Measurements from ENCODE around the gene ACAA2. TPM values are rescaled to one million over a fixed set of nuclear protein-coding genes. Genes with fewer than 3 reads are reported as not detected.
"Not testable (repeated sequence)": the region's sequence is repeated elsewhere in the genome, so short reads cannot be mapped to it uniquely, and the experiment has no call there.

Gene ACAA2
- total RNA-seq, 2 donors from 2014 or later = 19.8 to 21.4 TPM

DNA sequence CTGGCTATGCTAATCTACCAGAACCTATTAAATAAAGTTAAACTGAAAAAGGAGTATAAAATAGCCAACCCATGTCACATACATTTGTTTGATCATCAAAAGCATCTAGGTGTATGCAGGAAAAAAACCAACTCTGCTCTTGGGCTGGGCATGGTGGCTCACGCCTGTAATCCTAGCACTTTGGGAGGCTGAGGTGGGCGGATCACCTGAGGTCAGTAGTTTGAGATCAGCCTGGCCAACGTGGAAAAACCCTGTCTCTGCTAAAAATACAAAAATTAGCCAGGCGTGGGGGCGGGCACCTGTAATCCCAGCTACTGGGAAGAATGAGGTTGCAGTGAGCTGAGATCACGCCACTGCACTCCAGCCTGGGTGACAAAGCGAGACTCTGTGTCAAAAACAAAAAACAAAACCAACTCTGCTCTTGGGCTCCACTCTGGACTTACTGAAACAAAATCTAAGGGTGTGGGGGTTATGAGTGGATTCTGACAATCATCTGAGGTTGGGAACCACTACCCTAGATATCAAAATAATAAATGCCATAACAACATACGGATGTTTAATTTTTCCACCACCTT lies 23.7 kb downstream of the ACAA2 start:
- DNase-seq; H3K4me3 Mint-ChIP-seq; H3K9me3 ChIP-seq (ENCODE audit: control insufficient read depth, low read length, poor library complexity, severe bottlenecking); H3K27me3 Mint-ChIP-seq; H3K36me3 Mint-ChIP-seq (ENCODE audit: low read depth); ATAC-seq: not testable (repeated sequence)
- peak overlapping the region; percentile 66 for H3K27ac Mint-ChIP-seq
- peaks cover 30% of the 10 kb centered on the region for H3K4me1 Mint-ChIP-seq

DNA sequence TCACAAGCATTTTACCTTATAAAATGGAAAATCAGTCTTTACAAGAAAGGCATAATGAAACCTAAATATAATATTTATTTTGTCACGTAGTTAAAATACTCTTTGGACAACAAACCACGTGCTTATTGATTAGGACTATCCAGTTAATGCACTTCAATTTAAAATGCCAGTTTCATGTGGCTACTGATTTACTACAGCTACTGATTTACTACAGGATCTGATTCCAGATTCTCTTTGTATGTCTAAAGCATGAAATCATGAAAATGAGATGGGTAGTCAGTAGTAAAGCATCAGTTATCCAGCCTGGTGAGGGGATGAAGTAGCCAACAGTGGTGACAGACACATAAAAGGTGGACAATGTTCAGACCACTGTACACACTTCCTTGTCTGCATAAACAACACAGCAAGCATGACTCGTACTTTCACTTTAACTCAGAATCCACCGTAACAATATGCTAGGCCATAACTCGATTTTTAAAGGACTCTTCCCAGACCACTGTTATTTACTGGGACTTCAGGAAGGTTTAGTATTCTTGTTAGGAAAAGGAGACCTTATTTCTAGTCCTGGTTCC lies 24.9 kb downstream of the ACAA2 start:
- peaks cover 33% of the 10 kb centered on the region for H3K4me1 Mint-ChIP-seq

GRCh38 chr18:49786019-49786720 lies 27.2 kb downstream of the ACAA2 start:
- H3K4me3 Mint-ChIP-seq = peak overlapping the region; percentile 33
- DNase-seq (no peak), ATAC-seq (peak; percentile 77)
- peak overlapping the region; percentile 74 for H3K27ac Mint-ChIP-seq
- H3K4me1 Mint-ChIP-seq = peaks cover 31% of the 10 kb centered on the region
- peaks cover 6% of the 10 kb centered on the region for H3K36me3 Mint-ChIP-seq (ENCODE audit: low read depth)
- no peaks in the 10 kb centered on the region for H3K27me3 Mint-ChIP-seq
- H3K9me3 ChIP-seq (ENCODE audit: control insufficient read depth, low read length, poor library complexity, severe bottlenecking) = no peaks in the 10 kb centered on the region

More for the DNA sequence above, 24.9 kb downstream of the ACAA2 start:
- Mint-ChIP-seq H3K27ac (peak overlapping the region; percentile 66), H3K36me3 (ENCODE audit: low read depth) (peaks cover 6% of the 10 kb centered on the region), H3K4me3 (peak overlapping the region; percentile 71), H3K27me3 (no peaks in the 10 kb centered on the region)
- no peaks in the 10 kb centered on the region for H3K9me3 ChIP-seq (ENCODE audit: control insufficient read depth, low read length, poor library complexity, severe bottlenecking)
- ATAC-seq (peak; percentile 56), DNase-seq (no peak)

- peaks cover 16% of the 10 kb centered on the region for H3K36me3 Mint-ChIP-seq (ENCODE audit: low read depth)
- no peaks in the 10 kb centered on the region for H3K27me3 Mint-ChIP-seq
- H3K4me1 Mint-ChIP-seq = peaks cover 30% of the 10 kb centered on the region
- DNase-seq (no peak), ATAC-seq (no peak)
- peak overlapping the region; percentile 24 for H3K27ac Mint-ChIP-seq
- H3K4me3 Mint-ChIP-seq = no peak overlapping the region
- H3K9me3 ChIP-seq (ENCODE audit: control insufficient read depth, low read length, poor library complexity, severe bottlenecking) = no peaks in the 10 kb centered on the region
These were observed 28.7 kb downstream of the ACAA2 start for GRCh38 chr18:49784427-49785185.

DNA sequence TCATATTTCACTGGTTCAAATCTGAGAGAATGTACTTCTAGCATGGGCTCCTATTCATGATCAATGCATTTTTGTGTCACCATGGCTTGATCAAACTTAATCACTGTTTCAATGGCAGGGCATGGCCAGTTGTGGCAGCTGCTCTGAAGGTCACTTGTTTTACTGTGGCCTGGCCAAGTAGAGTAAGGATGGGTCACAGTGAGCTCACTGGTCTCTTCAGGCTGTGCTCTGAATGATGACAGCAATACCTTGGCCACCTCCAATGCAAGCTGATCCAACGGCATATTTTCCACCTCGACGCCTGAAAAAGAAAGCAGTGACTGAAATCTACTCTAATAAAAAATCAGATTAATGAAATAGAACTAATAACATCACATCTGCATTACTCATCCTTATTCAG lies 29.7 kb downstream of the ACAA2 start:
- peaks cover 24% of the 10 kb centered on the region for H3K4me1 Mint-ChIP-seq
- ATAC-seq = not testable (repeated sequence)

DNA sequence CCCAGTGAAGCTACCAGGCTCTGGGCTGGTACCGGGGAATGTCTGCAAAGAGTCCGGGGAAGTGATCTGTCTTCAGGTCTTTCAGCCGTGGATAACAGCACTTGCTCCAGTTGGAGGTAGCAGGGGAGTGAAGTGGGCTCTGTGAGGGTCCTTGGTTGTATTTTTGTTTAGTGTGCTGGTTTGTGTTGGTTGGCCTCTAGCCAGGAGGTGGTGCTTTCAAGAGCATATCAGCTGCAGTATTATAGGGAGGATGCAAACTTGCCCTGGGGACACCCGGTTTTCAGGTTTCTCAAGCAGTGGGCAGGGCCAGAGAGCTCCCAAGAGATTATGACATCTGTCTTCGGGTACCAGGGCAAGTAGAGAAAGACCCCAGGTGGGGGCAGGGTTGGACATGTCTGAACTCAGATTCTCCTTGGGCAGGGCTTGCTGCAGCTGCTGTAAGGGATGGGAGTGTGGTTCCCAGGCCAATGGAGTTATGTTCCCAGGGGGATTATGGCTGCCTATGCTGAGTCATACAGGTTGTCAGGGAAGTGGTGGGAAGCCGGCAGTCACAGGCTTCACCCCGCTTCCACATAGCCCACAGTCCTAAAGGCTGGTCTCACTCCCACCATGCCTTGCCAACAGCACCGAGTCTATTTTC lies 34.4 kb downstream of the ACAA2 start:
- no peak for ATAC-seq
- no peak overlapping the region for H3K4me3 Mint-ChIP-seq
- H3K9me3 ChIP-seq (ENCODE audit: control insufficient read depth, low read length, poor library complexity, severe bottlenecking) = no peaks in the 10 kb centered on the region
- peaks cover 18% of the 10 kb centered on the region for H3K36me3 Mint-ChIP-seq (ENCODE audit: low read depth)
- no peaks in the 10 kb centered on the region for H3K27me3 Mint-ChIP-seq
- peaks cover 2% of the 10 kb centered on the region for H3K4me1 Mint-ChIP-seq
- H3K27ac Mint-ChIP-seq = no peak overlapping the region
- DNase-seq = no peak

More for the DNA sequence above, 29.7 kb downstream of the ACAA2 start:
- not testable (repeated sequence) for H3K27me3 Mint-ChIP-seq; H3K9me3 ChIP-seq (ENCODE audit: control insufficient read depth, low read length, poor library complexity, severe bottlenecking); H3K4me3 Mint-ChIP-seq; DNase-seq
- H3K36me3 Mint-ChIP-seq (ENCODE audit: low read depth) = peaks cover 16% of the 10 kb centered on the region
- peak overlapping the region; percentile 24 for H3K27ac Mint-ChIP-seq

DNA sequence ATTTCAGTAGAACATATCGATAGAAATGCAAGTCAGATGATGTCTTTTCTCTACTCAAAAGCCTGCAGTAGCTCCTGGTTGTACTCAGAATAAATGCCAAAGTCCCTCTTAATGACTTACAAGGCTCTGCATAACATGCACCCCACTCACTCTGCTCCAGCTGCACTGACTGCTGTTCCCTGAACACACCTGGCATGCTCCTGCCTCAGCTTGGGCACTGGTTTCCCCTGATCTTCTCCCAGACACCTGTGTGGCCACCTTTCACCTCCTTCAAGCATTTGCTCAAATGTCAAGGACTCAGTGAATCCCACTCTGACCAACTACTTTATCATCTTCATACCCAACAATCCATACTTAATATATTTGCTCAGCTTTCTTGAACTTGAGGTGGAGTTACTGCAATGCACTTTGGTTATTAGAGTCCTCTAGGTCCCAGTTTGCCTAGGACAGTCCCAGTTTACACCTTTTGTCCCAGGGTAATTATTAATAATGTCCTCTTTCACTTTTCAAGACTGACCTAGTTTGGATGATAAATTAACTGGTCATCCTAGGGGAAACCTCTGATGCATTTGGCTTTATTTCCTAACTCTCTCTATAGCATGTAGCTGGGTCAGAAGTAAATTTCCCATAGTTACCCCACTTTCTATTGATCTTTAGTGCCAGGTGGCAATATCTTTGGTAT lies 44.1 kb downstream of the ACAA2 start:
- Mint-ChIP-seq H3K36me3 (ENCODE audit: low read depth) (no peaks in the 10 kb centered on the region), H3K4me1 (peaks cover 5% of the 10 kb centered on the region), H3K27ac (no peak overlapping the region), H3K27me3 (no peaks in the 10 kb centered on the region), H3K4me3 (no peak overlapping the region)
- H3K9me3 ChIP-seq (ENCODE audit: control insufficient read depth, low read length, poor library complexity, severe bottlenecking) = no peaks in the 10 kb centered on the region
- ATAC-seq = no peak
- no peak for DNase-seq

- Mint-ChIP-seq H3K27ac (no peak overlapping the region), H3K4me1 (peaks cover 7% of the 10 kb centered on the region), H3K27me3 (no peaks in the 10 kb centered on the region), H3K4me3 (no peak overlapping the region), H3K36me3 (ENCODE audit: low read depth) (no peaks in the 10 kb centered on the region)
- DNase-seq (no peak), ATAC-seq (no peak)
- no peaks in the 10 kb centered on the region for H3K9me3 ChIP-seq (ENCODE audit: control insufficient read depth, low read length, poor library complexity, severe bottlenecking)
These were observed 45.3 kb downstream of the ACAA2 start for GRCh38 chr18:49768051-49768391.

DNA sequence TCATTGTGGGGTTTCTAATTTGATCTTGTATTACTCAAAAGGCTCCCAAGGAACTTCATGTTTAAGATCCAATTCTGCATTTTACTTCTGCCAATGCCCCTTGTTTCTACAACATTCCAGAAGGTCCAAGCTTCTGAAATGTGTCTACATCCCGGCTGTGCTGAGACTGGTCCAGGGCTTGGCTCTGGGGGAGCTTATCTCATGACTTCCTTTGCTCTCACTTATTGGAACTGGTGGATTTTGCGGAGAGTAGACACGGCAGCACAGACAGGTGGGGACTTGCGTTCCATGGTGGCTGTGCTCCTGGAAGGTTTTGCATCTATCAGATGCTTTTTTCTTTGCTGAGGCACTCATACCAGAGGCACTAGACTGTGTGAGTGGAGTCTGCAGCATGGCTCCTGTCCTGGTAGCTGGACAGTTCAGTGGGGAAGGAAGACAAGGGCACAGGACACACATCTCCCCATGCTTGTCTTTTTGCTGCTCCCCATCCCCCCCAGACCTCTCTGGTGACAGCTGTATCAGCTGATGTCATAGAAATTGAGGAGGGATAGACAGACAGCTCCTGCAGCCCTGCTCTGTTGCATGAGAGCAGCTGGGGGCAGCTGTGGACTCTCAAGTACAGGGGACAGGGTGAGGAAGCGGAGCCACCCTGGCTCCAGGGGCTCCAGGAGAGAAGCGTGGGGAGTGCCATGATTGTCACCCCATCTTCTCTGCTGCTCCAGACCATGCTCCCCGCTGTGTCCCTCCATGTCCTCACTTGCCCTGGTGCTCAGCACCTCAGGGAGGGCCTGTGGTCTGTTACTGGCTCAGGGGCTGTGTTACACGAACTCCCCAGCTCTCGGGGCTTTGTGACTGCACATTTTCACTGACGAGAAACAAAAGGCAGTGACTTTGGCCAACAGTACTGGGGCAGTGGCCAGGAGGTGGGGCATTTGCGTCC lies 46.0 kb downstream of the ACAA2 start:
- DNase-seq (no peak), ATAC-seq (no peak)
- Mint-ChIP-seq H3K4me3 (no peak overlapping the region), H3K4me1 (peaks cover 7% of the 10 kb centered on the region), H3K27me3 (no peaks in the 10 kb centered on the region), H3K27ac (no peak overlapping the region), H3K36me3 (ENCODE audit: low read depth) (no peaks in the 10 kb centered on the region)
- no peaks in the 10 kb centered on the region for H3K9me3 ChIP-seq (ENCODE audit: control insufficient read depth, low read length, poor library complexity, severe bottlenecking)

GRCh38 chr18:49766646-49767045 lies 46.7 kb downstream of the ACAA2 start:
- no peak for ATAC-seq
- DNase-seq = no peak
- Mint-ChIP-seq H3K27me3 (no peaks in the 10 kb centered on the region), H3K27ac (no peak overlapping the region), H3K36me3 (ENCODE audit: low read depth) (no peaks in the 10 kb centered on the region), H3K4me1 (peaks cover 7% of the 10 kb centered on the region), H3K4me3 (no peak overlapping the region)
- H3K9me3 ChIP-seq (ENCODE audit: control insufficient read depth, low read length, poor library complexity, severe bottlenecking) = no peaks in the 10 kb centered on the region

DNA sequence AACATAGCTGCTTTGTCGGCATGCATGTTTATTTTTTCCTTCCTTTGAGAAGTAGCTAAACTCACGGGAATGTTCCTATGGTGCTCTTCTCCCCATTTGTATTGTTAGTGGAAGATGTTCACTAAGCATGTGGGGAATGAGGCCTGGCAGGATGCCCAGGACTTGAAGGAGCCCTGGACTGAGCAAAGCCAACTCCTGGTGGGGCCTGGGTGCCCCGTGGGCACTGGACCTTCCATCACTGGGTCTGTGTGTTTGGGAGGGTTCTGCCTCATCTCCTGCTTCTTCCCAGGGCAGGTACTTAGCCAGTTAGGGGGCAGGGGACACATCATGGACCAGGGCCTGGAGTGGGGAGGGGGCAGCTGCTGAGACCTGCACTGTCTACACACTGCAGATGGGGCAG lies 49.3 kb downstream of the ACAA2 start:
- Mint-ChIP-seq H3K4me3 (no peak overlapping the region), H3K36me3 (ENCODE audit: low read depth) (no peaks in the 10 kb centered on the region), H3K27me3 (no peaks in the 10 kb centered on the region), H3K27ac (no peak overlapping the region), H3K4me1 (peaks cover 7% of the 10 kb centered on the region)
- ATAC-seq (no peak), DNase-seq (no peak)
- H3K9me3 ChIP-seq (ENCODE audit: control insufficient read depth, low read length, poor library complexity, severe bottlenecking) = no peaks in the 10 kb centered on the region

DNA sequence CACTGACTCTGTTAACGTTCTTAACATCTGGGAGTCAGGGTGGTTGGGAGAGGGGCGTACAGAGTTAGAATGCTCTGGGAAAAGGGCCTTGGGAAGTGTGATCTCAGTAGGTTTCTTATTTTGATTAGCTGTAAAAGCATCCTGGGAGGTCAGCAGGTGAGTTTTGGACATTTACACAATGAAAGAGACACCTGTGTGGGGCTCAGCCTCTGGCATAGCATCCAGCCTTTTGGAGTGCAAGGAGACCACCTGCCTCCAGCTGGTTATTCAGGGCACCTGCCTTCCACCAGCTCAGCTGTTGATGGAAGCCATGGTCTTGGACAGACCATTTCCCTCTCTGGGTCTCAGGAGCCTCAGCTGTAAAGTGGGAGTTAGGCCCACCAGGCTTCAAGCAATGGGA lies 49.7 kb downstream of the ACAA2 start:
- Mint-ChIP-seq H3K36me3 (ENCODE audit: low read depth) (no peaks in the 10 kb centered on the region), H3K4me1 (peaks cover 4% of the 10 kb centered on the region), H3K4me3 (no peak overlapping the region), H3K27ac (no peak overlapping the region), H3K27me3 (no peaks in the 10 kb centered on the region)
- DNase-seq = no peak
- ATAC-seq = no peak
- H3K9me3 ChIP-seq (ENCODE audit: control insufficient read depth, low read length, poor library complexity, severe bottlenecking) = no peaks in the 10 kb centered on the region
